ENCODE data around the gene HEPHL1. TPM values are rescaled to one million over a fixed set of nuclear protein-coding genes. Genes with fewer than 3 reads are reported as not detected.

HEPHL1 gene
- total and polyA plus RNA-seq, 2 donors (not counting 1 experiment from before 2014, with no cell fraction given): not detected

DNA sequence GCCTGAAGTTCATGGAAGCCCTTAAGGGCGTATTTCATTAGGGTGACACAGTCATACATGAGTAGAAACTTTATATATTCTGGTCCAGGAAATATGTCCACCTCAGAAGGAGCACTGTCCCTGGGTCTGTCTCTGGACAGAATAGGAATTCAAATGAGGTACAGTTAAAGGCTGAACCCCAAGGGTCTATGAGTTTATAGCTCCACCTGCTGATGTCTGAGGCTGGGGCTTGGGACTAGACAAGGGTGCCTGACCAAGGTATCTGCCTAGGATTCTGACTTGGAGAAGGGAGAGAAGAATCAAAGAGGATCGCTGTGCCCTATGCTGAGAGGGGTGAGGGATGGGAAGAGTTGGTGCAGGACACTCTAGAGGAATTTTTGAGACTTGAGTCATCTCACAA, 14.9 kb downstream of the HEPHL1 start:
- DNase-seq (no peak), ATAC-seq (ENCODE audit: low read depth) (no peak)
- no peaks in the 10 kb centered on the region for H3K4me1 ChIP-seq (ENCODE audit: control insufficient read depth in 2 of 2, insufficient read depth in 2 of 2, low read length in 2 of 2)
- POLR2A ChIA-PET: no interaction called here
- no peaks in the 10 kb centered on the region for H4K20me1 ChIP-seq (ENCODE audit: control insufficient read depth, insufficient read depth, low read length, poor library complexity, severe bottlenecking)
- H3K9me3 ChIP-seq (ENCODE audit: control extremely low read depth in 1 of 3, control insufficient read depth in 2 of 3, insufficient read depth in 1 of 3, low read length in 2 of 3): peaks cover 0 to 2% (median 0%) of the 10 kb centered on the region in 3 donors
- CTCF ChIA-PET: no interaction called here
- H3K4me3 ChIP-seq (ENCODE audit: control extremely low read depth in 1 of 5, extremely low read depth in 1 of 5, insufficient read depth in 1 of 5, low read depth in 2 of 5, low read length in 4 of 5): no peak overlapping the region
- H3K9ac ChIP-seq (ENCODE audit: low read length): no peak overlapping the region
- H3K4me2 ChIP-seq (replicated peaks; ENCODE audit: low read depth, low read length, poor library complexity, severe bottlenecking): no peak overlapping the region
- no peaks in the 10 kb centered on the region for H3K36me3 ChIP-seq (replicated peaks in 1 of 2; ENCODE audit: control extremely low read depth in 1 of 2, control insufficient read depth in 1 of 2, extremely low read depth in 1 of 2, insufficient read depth in 2 of 2, low read length in 1 of 2)
- Mint-ChIP-seq H3K27ac (no peak overlapping the region), H3K27me3 (peaks cover 4% of the 10 kb centered on the region), H3K4me3 (no peak overlapping the region), H3K9me3 (ENCODE audit: insufficient read depth) (peaks cover 3% of the 10 kb centered on the region), H3K4me1 (no peaks in the 10 kb centered on the region)
- H3K27ac ChIP-seq (ENCODE audit: low read length in 2 of 2): no peak overlapping the region
- TF ChIP-seq, protein P1, sequence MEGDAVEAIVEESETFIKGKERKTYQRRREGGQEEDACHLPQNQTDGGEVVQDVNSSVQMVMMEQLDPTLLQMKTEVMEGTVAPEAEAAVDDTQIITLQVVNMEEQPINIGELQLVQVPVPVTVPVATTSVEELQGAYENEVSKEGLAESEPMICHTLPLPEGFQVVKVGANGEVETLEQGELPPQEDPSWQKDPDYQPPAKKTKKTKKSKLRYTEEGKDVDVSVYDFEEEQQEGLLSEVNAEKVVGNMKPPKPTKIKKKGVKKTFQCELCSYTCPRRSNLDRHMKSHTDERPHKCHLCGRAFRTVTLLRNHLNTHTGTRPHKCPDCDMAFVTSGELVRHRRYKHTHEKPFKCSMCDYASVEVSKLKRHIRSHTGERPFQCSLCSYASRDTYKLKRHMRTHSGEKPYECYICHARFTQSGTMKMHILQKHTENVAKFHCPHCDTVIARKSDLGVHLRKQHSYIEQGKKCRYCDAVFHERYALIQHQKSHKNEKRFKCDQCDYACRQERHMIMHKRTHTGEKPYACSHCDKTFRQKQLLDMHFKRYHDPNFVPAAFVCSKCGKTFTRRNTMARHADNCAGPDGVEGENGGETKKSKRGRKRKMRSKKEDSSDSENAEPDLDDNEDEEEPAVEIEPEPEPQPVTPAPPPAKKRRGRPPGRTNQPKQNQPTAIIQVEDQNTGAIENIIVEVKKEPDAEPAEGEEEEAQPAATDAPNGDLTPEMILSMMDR (IDR thresholded peaks at IDR 0.05): no peak
- no peak for TF ChIP-seq EZH2 (IDR thresholded peaks at IDR 0.05; ENCODE audit: borderline replicate concordance, insufficient read depth, low read depth, low read length, poor library complexity, severe bottlenecking)
- H3K79me2 ChIP-seq (ENCODE audit: control insufficient read depth, insufficient read depth, low read length): no peaks in the 10 kb centered on the region
- intact Hi-C loops (cut with micrococcal nuclease): no loop called here
- no peaks in the 10 kb centered on the region for H3K27me3 ChIP-seq (replicated peaks in 1 of 4; ENCODE audit: control extremely low read depth in 1 of 4, control insufficient read depth in 3 of 4, insufficient read depth in 4 of 4, low read length in 3 of 4)
- WGBS (ENCODE audit: insufficient coverage): 100% methylated on average over 1 of the region's 2 CpGs
- H2AFZ ChIP-seq (ENCODE audit: insufficient read depth, low read depth, low read length, poor library complexity, severe bottlenecking): no peak overlapping the region

DNA sequence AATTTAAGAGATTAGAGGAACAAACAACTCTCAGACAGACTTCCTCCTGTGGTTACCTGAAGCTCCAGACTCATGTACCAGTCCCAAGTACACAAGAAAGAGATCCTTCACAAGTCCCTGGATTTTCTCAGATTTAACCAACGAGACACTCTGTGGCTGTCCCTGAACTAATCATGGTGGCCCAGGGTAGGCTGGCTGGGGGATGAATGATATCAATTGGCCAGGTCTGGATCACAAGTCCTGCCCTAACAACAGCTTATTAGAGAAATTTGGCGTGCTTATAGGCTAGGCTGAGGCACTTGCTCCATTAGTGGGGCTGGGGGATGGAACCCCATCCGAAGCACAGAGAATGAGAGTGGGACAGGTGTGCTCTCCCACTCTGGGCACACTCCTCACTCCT, 22.1 kb downstream of the HEPHL1 start:
- POLR2A ChIA-PET: no interaction called here

More for the DNA sequence above, 22.1 kb downstream of the HEPHL1 start:
- Histone ChIP-seq H3K4me1 (ENCODE audit: control insufficient read depth in 2 of 2, insufficient read depth in 2 of 2, low read length in 2 of 2) (no peaks in the 10 kb centered on the region), H3K9ac (ENCODE audit: low read length) (no peak overlapping the region), H3K79me2 (ENCODE audit: control insufficient read depth, insufficient read depth, low read length) (no peaks in the 10 kb centered on the region), H3K4me3 (ENCODE audit: control extremely low read depth in 1 of 5, extremely low read depth in 1 of 5, insufficient read depth in 1 of 5, low read depth in 2 of 5, low read length in 4 of 5) (no peak overlapping the region), H3K4me2 (replicated peaks; ENCODE audit: low read depth, low read length, poor library complexity, severe bottlenecking) (no peak overlapping the region), H3K27me3 (replicated peaks in 1 of 4; ENCODE audit: control extremely low read depth in 1 of 4, control insufficient read depth in 3 of 4, insufficient read depth in 4 of 4, low read length in 3 of 4) (no peaks in the 10 kb centered on the region), H3K9me3 (ENCODE audit: control extremely low read depth in 1 of 3, control insufficient read depth in 2 of 3, insufficient read depth in 1 of 3, low read length in 2 of 3) (no peaks in the 10 kb centered on the region), H4K20me1 (ENCODE audit: control insufficient read depth, insufficient read depth, low read length, poor library complexity, severe bottlenecking) (no peaks in the 10 kb centered on the region), H3K36me3 (replicated peaks in 1 of 2; ENCODE audit: control extremely low read depth in 1 of 2, control insufficient read depth in 1 of 2, extremely low read depth in 1 of 2, insufficient read depth in 2 of 2, low read length in 1 of 2) (no peaks in the 10 kb centered on the region), H2AFZ (ENCODE audit: insufficient read depth, low read depth, low read length, poor library complexity, severe bottlenecking) (no peak overlapping the region), H3K27ac (ENCODE audit: low read length in 2 of 2) (no peak overlapping the region)
- peak overlapping the region; percentile 32 for H3K27ac Mint-ChIP-seq
- no peaks in the 10 kb centered on the region for H3K27me3 Mint-ChIP-seq
- no peaks in the 10 kb centered on the region for H3K9me3 Mint-ChIP-seq (ENCODE audit: insufficient read depth)
- CTCF ChIA-PET: no interaction called here
- 83% methylated on average over 1 of the region's 3 CpGs for whole genome bisulfite sequencing (ENCODE audit: insufficient coverage)
- ATAC-seq (ENCODE audit: low read depth): no peak
- TF ChIP-seq, protein P1 (IDR thresholded peaks at IDR 0.05): no peak
- no peak for TF ChIP-seq EZH2 (IDR thresholded peaks at IDR 0.05; ENCODE audit: borderline replicate concordance, insufficient read depth, low read depth, low read length, poor library complexity, severe bottlenecking)
- intact Hi-C loops (cut with micrococcal nuclease): no loop called here
- H3K4me1 Mint-ChIP-seq: no peaks in the 10 kb centered on the region
- H3K4me3 Mint-ChIP-seq: no peak overlapping the region
- no peak for DNase-seq

Measured in B cell (primary cell).